K562 (cell line): ENCODE results near the gene GALNT17. TPM values are rescaled to one million over a fixed set of nuclear protein-coding genes. Genes with fewer than 3 reads are reported as not detected.

Source experiments
- ATAC-seq: fragments of 200-7000 bp; cut with Tn5 transposase; 3 replicates; pipeline ENCODE4 v1.9.1; 2020; ENCODE audit warnings: moderate library complexity
- BruUV-seq: library from RNA; stranded (reverse); fragments of 400-500 nt; replicated peaks from 2 replicates; lab custom pipeline; 2021; lab: Mats Ljungman, UMichigan
- CTCF ChIA-PET: fragments of 300-600 bp; formaldehyde crosslinking; extraction: SDS; loops from one replicate; lab custom pipeline; 2021; ENCODE audit warnings: low intra/inter-chr PET ratio; lab: Yijun Ruan, JAX
- POLR2A ChIA-PET: fragments of 300-600, 350-650 bp; sonication (Branson Sonifier 250); formaldehyde crosslinking; extraction: SDS; loops from one replicate; lab custom pipeline; 2021; ENCODE audit warnings: antibody characterized with exemption, inconsistent platforms; lab: Yijun Ruan, JAX
- DNase-seq, 4 experiments: peaks; one replicate each; pipeline versions ENCODE4 v3.0.0 to v3.0.0-alpha.2; 2011 to 2018; ENCODE audit warnings: low spot score in 3 of 4, mixed read lengths in 3 of 4; ENCODE audit errors: extremely low read depth in 1 of 4
- FAIRE-seq: peaks from 2 replicates; lab custom pipeline; 2011; peaks lifted over from hg19 to GRCh38; lab: Jason Lieb, UNC
- H2AFZ ChIP-seq: 2 replicates; pipeline ENCODE4 v1.6.0; 2011; ENCODE audit warnings: low read depth, low read length, control low read depth, inconsistent platforms
- H3K27ac ChIP-seq: fragments of 200-600 bp; 3 replicates; pipeline ENCODE4 v1.8.0; 2011; ENCODE audit warnings: low read depth, mild to moderate bottlenecking, control low read depth, inconsistent platforms, low read length, moderate library complexity, mixed read lengths; ENCODE audit errors: extremely low read depth
- H3K27me3 ChIP-seq, 2 experiments: fragments of 300-600 bp in 1 of 2; 2 replicates in 1 of 2; 3 replicates in 1 of 2; pipeline versions ENCODE4 v1.6.0 to v1.8.0; 2011; ENCODE audit warnings: inconsistent platforms in 2 of 2, low read length in 2 of 2, mild to moderate bottlenecking in 1 of 2, mixed read lengths in 1 of 2, moderate library complexity in 1 of 2; ENCODE audit not compliant: control insufficient read depth in 2 of 2, insufficient read depth in 2 of 2
- H3K36me3 ChIP-seq: fragments of 300-600 bp; 3 replicates; pipeline ENCODE4 v1.8.0; 2011; ENCODE audit warnings: mild to moderate bottlenecking, low read length, inconsistent platforms; ENCODE audit not compliant: control insufficient read depth, insufficient read depth
- H3K4me1 ChIP-seq, 2 experiments: fragments of 200-600 bp in 1 of 2; replicated peaks in 1 of 2; 2 replicates in 1 of 2; 3 replicates in 1 of 2; pipeline versions ENCODE4 v1.5.1 to v1.8.0; 2011; ENCODE audit warnings: inconsistent platforms in 2 of 2, low read length in 2 of 2, mild to moderate bottlenecking in 1 of 2, mixed read lengths in 1 of 2, moderate library complexity in 1 of 2; ENCODE audit not compliant: control insufficient read depth in 2 of 2, insufficient read depth in 2 of 2
- H3K4me2 ChIP-seq: 2 replicates; pipeline ENCODE4 v1.6.1; 2011; ENCODE audit warnings: low read length, control low read depth, inconsistent platforms, mixed read lengths; ENCODE audit not compliant: insufficient read depth
- H3K4me3 ChIP-seq: fragments of 200-600 bp; sonication (generic), shearing (Covaris generic); 2 replicates; pipeline ENCODE4 v1.5.1; 2016; ENCODE audit warnings: control low read depth, inconsistent platforms
- H3K79me2 ChIP-seq: fragments of 200-600 bp; 3 replicates; pipeline ENCODE4 v1.8.0; 2011; ENCODE audit warnings: low read length, inconsistent platforms; ENCODE audit not compliant: control insufficient read depth, insufficient read depth
- H3K9ac ChIP-seq, 2 experiments: 2 replicates each; pipeline versions ENCODE4 v1.6.0 to v1.6.1; 2011; ENCODE audit warnings: low read depth in 2 of 2, low read length in 2 of 2, control low read depth in 1 of 2, inconsistent platforms in 1 of 2, mild to moderate bottlenecking in 1 of 2, mixed read lengths in 1 of 2; ENCODE audit not compliant: insufficient read depth in 1 of 2
- H3K9me1 ChIP-seq: one replicate; pipeline ENCODE4 v1.6.0; 2011; ENCODE audit warnings: inconsistent platforms, mild to moderate bottlenecking, low read length, moderate library complexity; ENCODE audit not compliant: control insufficient read depth, insufficient read depth
- H3K9me3 ChIP-seq: replicated peaks from 2 replicates; pipeline ENCODE4 v1.5.1; 2011; ENCODE audit warnings: low read depth, low read length, inconsistent platforms; ENCODE audit not compliant: control insufficient read depth, insufficient read depth
- H4K20me1 ChIP-seq: replicated peaks from 2 replicates; pipeline ENCODE4 v1.6.1; 2011; ENCODE audit warnings: low read length, inconsistent platforms, mixed read lengths; ENCODE audit not compliant: control insufficient read depth, insufficient read depth
- ARHGAP35 ChIP-seq: fragments of 450-650 bp; IDR thresholded peaks from 2 replicates; pipeline ENCODE4 v1.6.1; 2018; ENCODE audit not compliant: partially characterized antibody
- GABPA ChIP-seq: fragments of 200-800 bp; sonication (Bioruptor generic); conservative IDR thresholded peaks from 2 replicates; pipeline ENCODE4 v1.6.1; 2016; ENCODE audit warnings: low read depth, missing genetic modification characterization, missing compliant biosample characterization
- HCFC1 ChIP-seq: IDR thresholded peaks from 2 replicates; pipeline ENCODE4 v1.6.1; 2012; ENCODE audit warnings: low read depth, low read length, improper control_type of control experiment
- KLF10 ChIP-seq: fragments of 250-450 bp; sonication (Bioruptor Pico); IDR thresholded peaks from 2 replicates; pipeline ENCODE4 v1.6.1; 2021; ENCODE audit warnings: matching md5 sums
- MTF1 ChIP-seq: fragments of 250-450 bp; sonication (Bioruptor Pico); IDR thresholded peaks from 2 replicates; pipeline ENCODE4 v1.9.0; 2021; ENCODE audit warnings: moderate library complexity, mild to moderate bottlenecking, inconsistent platforms, borderline replicate concordance
- PRMT5 ChIP-seq: sonication (generic); formaldehyde crosslinking; IDR thresholded peaks from 2 replicates; pipeline ENCODE4 v1.5.0; 2020; ENCODE audit warnings: missing genetic modification reagents
- SREBF1 ChIP-seq: fragments of 150-350 bp; IDR thresholded peaks from 2 replicates; pipeline ENCODE4 v1.6.1; 2014; ENCODE audit warnings: antibody characterized with exemption, low read depth, low read length, borderline replicate concordance
- ZNF124 ChIP-seq: sonication (generic); formaldehyde crosslinking; IDR thresholded peaks from 2 replicates; pipeline ENCODE4 v1.8.1; 2022; ENCODE audit warnings: missing genetic modification reagents
- ZNF696 ChIP-seq: fragments of 250-450 bp; sonication (Bioruptor Pico); conservative IDR thresholded peaks from 2 replicates; pipeline ENCODE4 v1.4.0; 2020; ENCODE audit warnings: mild to moderate bottlenecking, moderate library complexity
- whole genome bisulfite sequencing: fragments of 100-300 bp; shearing (Covaris generic); methylation state at CpG from one replicate; pipeline ENCODE4 v1.1.6; 2016; ENCODE audit warnings: low coverage, mixed read lengths; ENCODE audit not compliant: insufficient coverage; ENCODE audit errors: missing lambda C conversion rate; 5-methylcytosine and 5-hydroxymethylcytosine counted together
- in situ Hi-C: fragments of 300-500 bp; cut with MboI; formaldehyde crosslinking; loops from 4 replicates; pipeline ENCODE4 v1.15.0; 2018; ENCODE audit warnings: inconsistent platforms, mixed read lengths
- intact Hi-C: fragments of 100-400 bp; cut with micrococcal nuclease; formaldehyde crosslinking; loops from 2 replicates; pipeline ENCODE4 v1.14.2; 2022
- polyA plus RNA-seq, 8 experiments: library from polyadenylated mRNA; depleted of rRNA in 4 of 8; stranded (reverse) in 5 of 8; unstranded in 3 of 8; fragments of >200 nt; fragmentation: Nextera tagmentation in 2 of 8; fragmentation: Illumina TruSeq in 1 of 8; extraction: Ambion mirVana in 2 of 8; extraction: Trizol in 1 of 8; gene quantifications; 2 replicates each; pipeline versions ENCODE4 v1.2.1 to v1.2.3, GENCODE V29; 2011 to 2014; ENCODE audit warnings: inconsistent platforms in 1 of 8, missing spikeins in 1 of 8
- total RNA-seq, 7 experiments: library from RNA; depleted of rRNA in 6 of 7; stranded (reverse); fragments of >200 nt in 6 of 7; fragmentation: Illumina TruSeq in 2 of 7; extraction: Trizol in 2 of 7; gene quantifications; 2 replicates each; pipeline versions ENCODE4 v1.2.1 to v1.2.3, GENCODE V29; 2011 to 2021; ENCODE audit warnings: low replicate concordance in 1 of 7
- TF ChIP-seq, protein P1 (sequence below): fragments of 450-650 bp; formaldehyde crosslinking; IDR thresholded peaks from 2 replicates; pipeline ENCODE4 v1.4.0; 2020; ENCODE audit warnings: mild to moderate bottlenecking, moderate library complexity
- TF ChIP-seq, protein P2 (sequence below), 2 experiments: fragments of 450-650 bp; conservative IDR thresholded peaks; 2 replicates each; pipeline ENCODE4 v1.6.1; 2017; ENCODE audit warnings: mild to moderate bottlenecking in 2 of 2, moderate library complexity in 2 of 2
- TF ChIP-seq, protein P3 (sequence below), 2 experiments: fragments of 450-650 bp in 1 of 2; IDR thresholded peaks; 2 replicates each; pipeline ENCODE4 v1.6.1; 2011 to 2017; ENCODE audit warnings: low read depth in 2 of 2, antibody characterized with exemption in 1 of 2, borderline replicate concordance in 1 of 2, low read length in 1 of 2, mild to moderate bottlenecking in 1 of 2, mixed read lengths in 1 of 2; ENCODE audit not compliant: control insufficient read depth in 1 of 2
- TF ChIP-seq, protein P4 (sequence below): sonication (generic); formaldehyde crosslinking; IDR thresholded peaks from 2 replicates; pipeline ENCODE4 v1.5.0; 2020; ENCODE audit warnings: missing genetic modification reagents

The GALNT17 gene
- total and polyA plus RNA-seq, 9 of the 15 experiments (the other 6 are each of a cell fraction or from before 2014, with no cell fraction given), result not detected

DNA sequence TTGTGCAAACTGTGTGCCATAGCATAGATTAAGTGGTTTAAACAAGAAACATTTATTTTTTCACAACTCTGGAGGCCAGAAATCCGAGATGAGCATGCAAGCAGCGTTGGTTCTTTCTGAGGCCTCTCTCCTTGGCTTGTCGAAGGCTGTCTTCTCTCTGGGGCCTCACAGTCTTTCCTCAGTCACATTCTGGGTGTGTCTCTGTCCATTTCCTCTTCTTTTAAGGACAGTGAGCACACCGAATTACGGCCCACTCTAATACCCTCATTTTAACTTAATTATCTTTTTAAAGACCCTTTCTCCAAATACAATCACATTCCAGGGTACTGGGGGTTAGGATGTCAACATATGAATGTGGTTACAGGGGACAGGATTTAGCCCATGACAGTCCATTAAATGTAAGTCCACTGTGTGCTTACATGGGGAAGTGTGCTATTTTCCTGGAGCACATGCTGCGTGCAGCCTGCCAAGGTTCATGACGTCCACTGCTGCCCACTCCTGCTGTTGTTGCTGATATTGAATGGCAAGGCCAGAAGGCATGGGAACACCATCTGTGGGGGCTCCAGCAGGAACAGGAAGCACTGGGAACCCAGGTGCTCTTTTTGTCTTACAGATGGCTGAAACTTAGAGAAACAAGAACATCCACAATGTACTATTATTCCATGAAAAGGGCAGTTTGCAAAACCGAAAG lies 365.5 kb downstream of the GALNT17 start (continued):
- no peak for TF ChIP-seq ZNF124 (CRISPR knock-in tag)
- TF ChIP-seq, all 486 proteins: peak for 0

DNA sequence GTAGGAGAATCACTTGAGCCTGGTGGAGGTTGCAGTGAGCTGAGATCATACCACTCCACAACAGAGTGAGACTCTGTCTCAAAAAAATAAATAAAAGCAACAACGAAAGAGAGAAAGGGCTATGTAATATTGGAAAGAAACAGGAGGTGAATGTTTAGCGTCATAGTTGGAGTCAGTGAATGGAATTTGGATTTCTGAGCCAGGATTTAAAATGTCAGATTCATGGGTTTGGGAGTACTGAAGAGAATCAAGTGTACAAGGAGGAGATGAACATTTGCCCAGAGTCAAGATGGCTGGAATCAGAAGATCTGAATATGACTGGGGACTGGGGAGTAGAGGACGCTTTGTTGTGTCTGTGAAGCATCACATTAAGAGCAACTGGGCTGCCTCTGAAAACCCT lies 366.4 kb downstream of the GALNT17 start:
- intact Hi-C loops (no loop called here), in situ Hi-C loops (no loop called here)
- H3K27me3 ChIP-seq, result no peaks in the 10 kb centered on the region
- H3K9me3 ChIP-seq, result no peaks in the 10 kb centered on the region
- no peak overlapping the region for H2AFZ ChIP-seq
- H3K4me1 ChIP-seq, result no peaks in the 10 kb centered on the region
- no peak overlapping the region for H3K4me2 ChIP-seq
- no peak overlapping the region for H3K9ac ChIP-seq
- no peak overlapping the region for H3K4me3 ChIP-seq
- DNase-seq (no peak), FAIRE-seq (no peak), ATAC-seq (no peak)
- H3K9me1 ChIP-seq, result no peaks in the 10 kb centered on the region
- H4K20me1 ChIP-seq, result no peaks in the 10 kb centered on the region
- no TSS peak for BruUV-seq
- H3K36me3 ChIP-seq, result no peaks in the 10 kb centered on the region
- CTCF ChIA-PET, result no interaction called here
- no peaks in the 10 kb centered on the region for H3K79me2 ChIP-seq
- POLR2A ChIA-PET, result no interaction called here
- 0% methylated on average over 3 of the region's 3 CpGs for WGBS
- no peak overlapping the region for H3K27ac ChIP-seq
- TF ChIP-seq, protein P1, sequence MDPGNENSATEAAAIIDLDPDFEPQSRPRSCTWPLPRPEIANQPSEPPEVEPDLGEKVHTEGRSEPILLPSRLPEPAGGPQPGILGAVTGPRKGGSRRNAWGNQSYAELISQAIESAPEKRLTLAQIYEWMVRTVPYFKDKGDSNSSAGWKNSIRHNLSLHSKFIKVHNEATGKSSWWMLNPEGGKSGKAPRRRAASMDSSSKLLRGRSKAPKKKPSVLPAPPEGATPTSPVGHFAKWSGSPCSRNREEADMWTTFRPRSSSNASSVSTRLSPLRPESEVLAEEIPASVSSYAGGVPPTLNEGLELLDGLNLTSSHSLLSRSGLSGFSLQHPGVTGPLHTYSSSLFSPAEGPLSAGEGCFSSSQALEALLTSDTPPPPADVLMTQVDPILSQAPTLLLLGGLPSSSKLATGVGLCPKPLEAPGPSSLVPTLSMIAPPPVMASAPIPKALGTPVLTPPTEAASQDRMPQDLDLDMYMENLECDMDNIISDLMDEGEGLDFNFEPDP, result no peak
- TF ChIP-seq PRMT5 (CRISPR knock-in tag) (no peak), KLF10 (CRISPR knock-in tag) (no peak), ARHGAP35 (no peak), ZNF696 (no peak), MTF1 (CRISPR knock-in tag) (no peak), HCFC1 (no peak), SREBF1 (no peak), GABPA (tag) (no peak)
- TF ChIP-seq, protein P2, sequence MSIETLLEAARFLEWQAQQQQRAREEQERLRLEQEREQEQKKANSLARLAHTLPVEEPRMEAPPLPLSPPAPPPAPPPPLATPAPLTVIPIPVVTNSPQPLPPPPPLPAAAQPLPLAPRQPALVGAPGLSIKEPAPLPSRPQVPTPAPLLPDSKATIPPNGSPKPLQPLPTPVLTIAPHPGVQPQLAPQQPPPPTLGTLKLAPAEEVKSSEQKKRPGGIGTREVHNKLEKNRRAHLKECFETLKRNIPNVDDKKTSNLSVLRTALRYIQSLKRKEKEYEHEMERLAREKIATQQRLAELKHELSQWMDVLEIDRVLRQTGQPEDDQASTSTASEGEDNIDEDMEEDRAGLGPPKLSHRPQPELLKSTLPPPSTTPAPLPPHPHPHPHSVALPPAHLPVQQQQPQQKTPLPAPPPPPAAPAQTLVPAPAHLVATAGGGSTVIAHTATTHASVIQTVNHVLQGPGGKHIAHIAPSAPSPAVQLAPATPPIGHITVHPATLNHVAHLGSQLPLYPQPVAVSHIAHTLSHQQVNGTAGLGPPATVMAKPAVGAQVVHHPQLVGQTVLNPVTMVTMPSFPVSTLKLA (conservative IDR thresholded peaks at IDR 0.05), result no peak
- TF ChIP-seq, protein P3, sequence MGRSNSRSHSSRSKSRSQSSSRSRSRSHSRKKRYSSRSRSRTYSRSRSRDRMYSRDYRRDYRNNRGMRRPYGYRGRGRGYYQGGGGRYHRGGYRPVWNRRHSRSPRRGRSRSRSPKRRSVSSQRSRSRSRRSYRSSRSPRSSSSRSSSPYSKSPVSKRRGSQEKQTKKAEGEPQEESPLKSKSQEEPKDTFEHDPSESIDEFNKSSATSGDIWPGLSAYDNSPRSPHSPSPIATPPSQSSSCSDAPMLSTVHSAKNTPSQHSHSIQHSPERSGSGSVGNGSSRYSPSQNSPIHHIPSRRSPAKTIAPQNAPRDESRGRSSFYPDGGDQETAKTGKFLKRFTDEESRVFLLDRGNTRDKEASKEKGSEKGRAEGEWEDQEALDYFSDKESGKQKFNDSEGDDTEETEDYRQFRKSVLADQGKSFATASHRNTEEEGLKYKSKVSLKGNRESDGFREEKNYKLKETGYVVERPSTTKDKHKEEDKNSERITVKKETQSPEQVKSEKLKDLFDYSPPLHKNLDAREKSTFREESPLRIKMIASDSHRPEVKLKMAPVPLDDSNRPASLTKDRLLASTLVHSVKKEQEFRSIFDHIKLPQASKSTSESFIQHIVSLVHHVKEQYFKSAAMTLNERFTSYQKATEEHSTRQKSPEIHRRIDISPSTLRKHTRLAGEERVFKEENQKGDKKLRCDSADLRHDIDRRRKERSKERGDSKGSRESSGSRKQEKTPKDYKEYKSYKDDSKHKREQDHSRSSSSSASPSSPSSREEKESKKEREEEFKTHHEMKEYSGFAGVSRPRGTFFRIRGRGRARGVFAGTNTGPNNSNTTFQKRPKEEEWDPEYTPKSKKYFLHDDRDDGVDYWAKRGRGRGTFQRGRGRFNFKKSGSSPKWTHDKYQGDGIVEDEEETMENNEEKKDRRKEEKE (IDR thresholded peaks at IDR 0.05; ENCODE audit: borderline replicate concordance in 1 of 2, control insufficient read depth in 1 of 2, low read depth in 2 of 2, low read length in 1 of 2), result no peak
- TF ChIP-seq, protein P4, sequence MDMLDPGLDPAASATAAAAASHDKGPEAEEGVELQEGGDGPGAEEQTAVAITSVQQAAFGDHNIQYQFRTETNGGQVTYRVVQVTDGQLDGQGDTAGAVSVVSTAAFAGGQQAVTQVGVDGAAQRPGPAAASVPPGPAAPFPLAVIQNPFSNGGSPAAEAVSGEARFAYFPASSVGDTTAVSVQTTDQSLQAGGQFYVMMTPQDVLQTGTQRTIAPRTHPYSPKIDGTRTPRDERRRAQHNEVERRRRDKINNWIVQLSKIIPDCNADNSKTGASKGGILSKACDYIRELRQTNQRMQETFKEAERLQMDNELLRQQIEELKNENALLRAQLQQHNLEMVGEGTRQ (CRISPR knock-in tag), result no peak
